A673 (cell line): Measurements from ENCODE around the gene FBXW5. TPM values are rescaled to one million over a fixed set of nuclear protein-coding genes. Genes with fewer than 3 reads are reported as not detected.

Experiments used
- BruUV-seq: library from RNA; stranded (reverse); fragments of 400-500 nt; replicated peaks from 2 replicates; lab custom pipeline; 2021; lab: Mats Ljungman, UMichigan
- CTCF ChIA-PET: fragments of 300-600 bp; sonication (Branson Sonifier 250); formaldehyde crosslinking; loops from one replicate; lab custom pipeline; 2022; ENCODE audit warnings: antibody characterized with exemption; lab: Charles Lee
- POLR2A ChIA-PET: fragments of 300-600 bp; sonication (Branson Sonifier 250); formaldehyde crosslinking; loops from one replicate; lab custom pipeline; 2022; ENCODE audit warnings: antibody characterized with exemption; ENCODE audit not compliant: low non-redundant PET; lab: Charles Lee
- DNase-seq: peaks from one replicate; pipeline ENCODE4 v3.0.0-alpha.2; 2015; ENCODE audit warnings: low spot score
- H3K27ac ChIP-seq: fragments of 200-600 bp; sonication (generic); 2 replicates; pipeline ENCODE4 v1.5.1; 2016; ENCODE audit warnings: mixed run types, low read depth, mild to moderate bottlenecking, mixed read lengths, antibody characterized with exemption, low read length; ENCODE audit not compliant: poor library complexity, severe bottlenecking
- H3K27me3 ChIP-seq: fragments of 200-600 bp; sonication (generic); replicated peaks from 2 replicates; pipeline ENCODE4 v1.6.1; 2017; ENCODE audit warnings: mixed run types, low read depth, mild to moderate bottlenecking, mixed read lengths, antibody characterized with exemption, low read length; ENCODE audit not compliant: insufficient read depth, poor library complexity
- H3K36me3 ChIP-seq: fragments of 200-600 bp; sonication (generic); 2 replicates; pipeline ENCODE4 v1.6.1; 2016; ENCODE audit warnings: mixed run types, mild to moderate bottlenecking, mixed read lengths, antibody characterized with exemption, low read length; ENCODE audit not compliant: insufficient read depth, poor library complexity, severe bottlenecking
- H3K4me1 ChIP-seq: fragments of 200-600 bp; sonication (generic); 2 replicates; pipeline ENCODE4 v1.6.1; 2017; ENCODE audit warnings: mixed run types, mild to moderate bottlenecking, mixed read lengths, antibody characterized with exemption, low read length; ENCODE audit not compliant: insufficient read depth, poor library complexity, severe bottlenecking
- H3K4me3 ChIP-seq: fragments of 200-600 bp; sonication (generic); 2 replicates; pipeline ENCODE4 v1.5.1; 2016; ENCODE audit warnings: low read depth, mixed run types, mild to moderate bottlenecking, mixed read lengths, low read length; ENCODE audit not compliant: poor library complexity, severe bottlenecking
- H3K9me3 ChIP-seq: fragments of 200-600 bp; sonication (generic); 2 replicates; pipeline ENCODE4 v1.6.1; 2016; ENCODE audit warnings: mixed run types, low read depth, mild to moderate bottlenecking, mixed read lengths, antibody characterized with exemption, low read length; ENCODE audit not compliant: poor library complexity, severe bottlenecking
- EZH2 ChIP-seq: fragments of 200-600 bp; sonication (generic); IDR thresholded peaks from 2 replicates; pipeline ENCODE4 v1.6.1; 2017; ENCODE audit warnings: borderline replicate concordance, low read depth, mild to moderate bottlenecking, mixed read lengths, antibody characterized with exemption, low read length; ENCODE audit not compliant: poor library complexity, severe bottlenecking
- intact Hi-C: fragments of 100-400 bp; cut with micrococcal nuclease; formaldehyde crosslinking; loops from one replicate; pipeline ENCODE4 v1.10.0; 2022; ENCODE audit not compliant: unreplicated experiment
- total RNA-seq: library from RNA; stranded (reverse); gene quantifications from 2 replicates; pipeline ENCODE4 v1.2.3, GENCODE V29; 2021
- TF ChIP-seq, protein P1 (sequence below): fragments of 300-800, 200-600 bp; sonication (generic); conservative IDR thresholded peaks from 2 replicates; pipeline ENCODE4 v1.5.1; 2017; ENCODE audit warnings: low read depth, mild to moderate bottlenecking, antibody characterized with exemption, low read length, moderate library complexity, mixed read lengths

FBXW5 gene
- total RNA-seq, 1 experiment from 2014 or later, result 81.8 TPM

DNA sequence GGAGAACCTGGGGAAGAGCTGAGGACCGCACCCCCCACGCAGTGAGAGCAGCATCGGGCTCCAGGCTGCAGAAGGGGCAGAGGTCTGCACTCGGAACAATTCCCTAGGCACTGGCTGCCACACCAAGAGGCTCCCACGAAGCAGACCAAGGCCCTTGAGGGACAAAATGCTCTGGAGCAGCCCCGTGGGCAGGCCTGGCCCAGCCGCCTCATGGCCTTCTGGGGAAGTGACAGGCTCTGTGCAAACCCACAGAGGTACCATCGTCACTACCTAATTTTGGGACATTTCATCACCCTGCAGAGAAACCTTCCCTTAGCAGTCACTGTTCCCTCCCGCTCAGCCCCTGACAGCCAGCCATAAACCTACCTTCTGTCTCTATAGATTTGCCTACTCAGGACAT lies 15.9 kb downstream of the FBXW5 start:
- H3K4me3 ChIP-seq, result no peak overlapping the region
- H3K27ac ChIP-seq, result no peak overlapping the region
- ChIA-PET CTCF (interaction anchor here (0.6 kb wide), 1 partner anchor 131 kb away, joined by 4 read pairs; no protein-coding TSS in a partner anchor), POLR2A (no interaction called here)
- H3K9me3 ChIP-seq, result no peaks in the 10 kb centered on the region
- H3K36me3 ChIP-seq, result peaks cover 21% of the 10 kb centered on the region
- DNase-seq, result no peak
- BruUV-seq, result no TSS peak
- H3K4me1 ChIP-seq, result no peaks in the 10 kb centered on the region
- intact Hi-C loops, result no loop called here
- no peak for TF ChIP-seq EZH2
- TF ChIP-seq, protein P1, sequence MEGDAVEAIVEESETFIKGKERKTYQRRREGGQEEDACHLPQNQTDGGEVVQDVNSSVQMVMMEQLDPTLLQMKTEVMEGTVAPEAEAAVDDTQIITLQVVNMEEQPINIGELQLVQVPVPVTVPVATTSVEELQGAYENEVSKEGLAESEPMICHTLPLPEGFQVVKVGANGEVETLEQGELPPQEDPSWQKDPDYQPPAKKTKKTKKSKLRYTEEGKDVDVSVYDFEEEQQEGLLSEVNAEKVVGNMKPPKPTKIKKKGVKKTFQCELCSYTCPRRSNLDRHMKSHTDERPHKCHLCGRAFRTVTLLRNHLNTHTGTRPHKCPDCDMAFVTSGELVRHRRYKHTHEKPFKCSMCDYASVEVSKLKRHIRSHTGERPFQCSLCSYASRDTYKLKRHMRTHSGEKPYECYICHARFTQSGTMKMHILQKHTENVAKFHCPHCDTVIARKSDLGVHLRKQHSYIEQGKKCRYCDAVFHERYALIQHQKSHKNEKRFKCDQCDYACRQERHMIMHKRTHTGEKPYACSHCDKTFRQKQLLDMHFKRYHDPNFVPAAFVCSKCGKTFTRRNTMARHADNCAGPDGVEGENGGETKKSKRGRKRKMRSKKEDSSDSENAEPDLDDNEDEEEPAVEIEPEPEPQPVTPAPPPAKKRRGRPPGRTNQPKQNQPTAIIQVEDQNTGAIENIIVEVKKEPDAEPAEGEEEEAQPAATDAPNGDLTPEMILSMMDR, result no peak
- no peaks in the 10 kb centered on the region for H3K27me3 ChIP-seq

DNA sequence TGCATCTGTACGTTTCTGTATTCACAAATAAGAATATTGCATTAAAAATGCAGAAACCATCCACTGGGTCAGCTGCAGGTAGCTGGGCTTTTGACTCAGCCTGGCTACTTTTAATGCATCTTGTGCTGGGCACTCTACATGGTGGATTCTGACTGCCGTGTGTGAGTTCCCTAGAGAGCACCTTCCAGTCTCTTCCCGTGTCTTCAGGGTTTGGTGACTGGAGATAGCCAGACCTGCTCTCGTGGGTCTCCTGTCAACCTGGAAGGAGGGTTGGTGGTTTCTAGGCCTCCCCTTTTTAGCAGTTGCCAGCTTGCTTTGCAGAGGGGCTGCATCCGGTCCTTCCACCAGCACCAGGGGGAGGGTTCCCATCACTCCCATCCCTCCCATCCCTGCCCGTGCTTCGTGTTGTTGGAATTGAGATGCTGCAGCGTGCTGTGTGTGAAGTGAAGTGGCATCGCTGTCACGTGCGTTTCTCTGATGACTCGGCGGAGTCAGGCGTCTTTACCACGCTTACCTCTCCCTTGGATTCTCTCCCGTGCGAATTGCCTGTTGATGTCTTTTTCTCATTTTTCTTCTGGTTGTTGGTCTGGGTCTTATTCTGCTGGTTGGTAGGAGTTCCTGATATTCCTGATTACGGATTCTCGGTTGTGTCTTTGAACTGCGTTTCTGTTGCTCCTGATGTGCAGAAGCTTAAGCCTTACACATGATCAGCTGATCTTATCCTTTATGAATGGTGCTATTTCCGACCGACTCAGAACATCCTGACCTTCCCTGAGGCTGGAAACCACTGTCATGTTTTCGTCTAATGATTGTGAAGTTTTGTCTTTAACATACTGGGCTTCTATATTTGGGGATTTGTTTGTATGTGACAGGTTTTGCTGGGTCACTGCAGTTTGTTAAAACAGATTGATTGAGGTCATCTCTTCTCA lies 16.9 kb downstream of the FBXW5 start:
- POLR2A ChIA-PET, result no interaction called here
- Histone ChIP-seq H3K36me3 (peaks cover 21% of the 10 kb centered on the region), H3K4me1 (no peaks in the 10 kb centered on the region), H3K4me3 (no peak overlapping the region), H3K27me3 (no peaks in the 10 kb centered on the region), H3K9me3 (no peaks in the 10 kb centered on the region), H3K27ac (no peak overlapping the region)
- intact Hi-C loops, result no loop called here
- TF ChIP-seq EZH2, result no peak
- TF ChIP-seq, protein P1, result no peak
- CTCF ChIA-PET, result no interaction called here
- BruUV-seq, result no TSS peak
- DNase-seq, result no peak

DNA sequence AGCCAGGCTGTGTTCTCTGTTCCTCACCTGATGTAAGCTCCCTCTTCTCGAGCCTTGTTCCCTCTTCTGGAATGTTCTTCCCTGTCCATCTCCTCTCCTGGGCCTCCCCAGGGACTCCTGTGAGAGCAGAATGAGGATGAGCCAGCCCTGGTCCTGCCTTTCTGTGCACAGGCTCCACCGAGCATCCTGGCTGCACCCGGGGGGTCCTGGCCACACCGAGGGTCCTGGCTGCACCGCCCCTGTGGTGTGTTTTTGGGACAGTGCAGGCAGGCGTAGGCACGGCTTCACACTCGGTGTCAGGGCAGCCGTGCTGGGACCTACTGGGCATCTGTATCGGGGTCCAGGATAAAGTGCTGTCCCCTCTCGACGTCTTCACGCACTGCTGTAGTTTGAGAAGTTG lies 17.8 kb downstream of the FBXW5 start:
- ChIA-PET POLR2A (no interaction called here), CTCF (interaction anchor here (0.6 kb wide), 1 partner anchor 48 kb away, joined by 3 read pairs; no protein-coding TSS in a partner anchor)
- TF ChIP-seq EZH2, result no peak
- TF ChIP-seq, protein P1, result no peak
- no TSS peak for BruUV-seq
- Histone ChIP-seq H3K36me3 (peaks cover 21% of the 10 kb centered on the region), H3K9me3 (no peaks in the 10 kb centered on the region), H3K4me3 (no peak overlapping the region), H3K27me3 (no peaks in the 10 kb centered on the region), H3K27ac (no peak overlapping the region), H3K4me1 (no peaks in the 10 kb centered on the region)
- intact Hi-C loops, result no loop called here
- no peak for DNase-seq
